Osteoblast (primary cell): ENCODE data around the gene COL6A6. TPM values are rescaled to one million over a fixed set of nuclear protein-coding genes. Genes with fewer than 3 reads are reported as not detected.
A peak's percentile ranks its signal among the peaks of the same experiment; 100 is the strongest.

ENCODE experiments used
- DNase-seq: peaks from one replicate; pipeline ENCODE4 v3.0.0; 2011; ENCODE audit warnings: low spot score, mixed read lengths; ENCODE audit not compliant: insufficient read length; ENCODE audit errors: missing footprints
- H2AFZ ChIP-seq: 2 replicates; pipeline ENCODE4 v1.6.0; 2011; ENCODE audit warnings: mild to moderate bottlenecking, low read length
- H3K27ac ChIP-seq: 2 replicates; pipeline ENCODE4 v1.5.1; 2011; ENCODE audit warnings: mild to moderate bottlenecking, low read depth, low read length, moderate library complexity
- H3K27me3 ChIP-seq: 2 replicates; pipeline ENCODE4 v1.6.0; 2012; ENCODE audit warnings: mild to moderate bottlenecking, control low read depth, inconsistent platforms, low read length, moderate library complexity; ENCODE audit not compliant: insufficient read depth
- H3K36me3 ChIP-seq: 2 replicates; pipeline ENCODE4 v1.5.1; 2011; ENCODE audit warnings: mild to moderate bottlenecking, low read length, control low read depth, moderate library complexity; ENCODE audit not compliant: insufficient read depth
- H3K4me1 ChIP-seq: 2 replicates; pipeline ENCODE4 v1.5.1; 2011; ENCODE audit warnings: mild to moderate bottlenecking, low read length, control low read depth, moderate library complexity; ENCODE audit not compliant: insufficient read depth
- H3K4me2 ChIP-seq: 2 replicates; pipeline ENCODE4 v1.6.0; 2011; ENCODE audit warnings: mild to moderate bottlenecking, low read length; ENCODE audit not compliant: insufficient read depth
- H3K4me3 ChIP-seq: fragments of 200-600 bp; sonication (generic); 3 replicates; pipeline ENCODE4 v1.5.1; 2012; ENCODE audit warnings: mild to moderate bottlenecking, low read length, inconsistent platforms; ENCODE audit not compliant: insufficient read depth
- H3K79me2 ChIP-seq: 2 replicates; pipeline ENCODE4 v1.6.0; 2012; ENCODE audit warnings: mild to moderate bottlenecking, low read length, control low read depth, inconsistent platforms; ENCODE audit not compliant: insufficient read depth
- H3K9me3 ChIP-seq: 2 replicates; pipeline ENCODE4 v1.5.1; 2011; ENCODE audit warnings: low read depth, low read length, control low read depth
- H4K20me1 ChIP-seq: 2 replicates; pipeline ENCODE4 v1.6.0; 2012; ENCODE audit warnings: mild to moderate bottlenecking, low read length, control low read depth; ENCODE audit not compliant: insufficient read depth
- CTCF ChIP-seq: IDR thresholded peaks from 2 replicates; pipeline ENCODE4 v1.5.1; 2011; ENCODE audit warnings: mild to moderate bottlenecking, low read depth, low read length, moderate library complexity; ENCODE audit errors: extremely low read depth
- total RNA-seq: library from RNA; depleted of rRNA; stranded (reverse); fragments of >200 nt; gene quantifications from 2 replicates; pipeline ENCODE4 v1.2.3, GENCODE V29; 2012

The COL6A6 gene
- total RNA-seq, 1 donor = under 0.01 TPM

- H3K36me3 ChIP-seq = no peaks in the 10 kb centered on the region
- peak; percentile 49 for DNase-seq
- H3K4me2 ChIP-seq = no peak overlapping the region
- H3K4me1 ChIP-seq = no peaks in the 10 kb centered on the region
- H3K27ac ChIP-seq = no peak overlapping the region
- H3K9me3 ChIP-seq = no peaks in the 10 kb centered on the region
- no peak overlapping the region for H2AFZ ChIP-seq
- TF ChIP-seq CTCF = no peak
- H3K27me3 ChIP-seq = peaks cover 3% of the 10 kb centered on the region
- no peak overlapping the region for H3K4me3 ChIP-seq
- no peaks in the 10 kb centered on the region for H4K20me1 ChIP-seq
- H3K79me2 ChIP-seq = no peaks in the 10 kb centered on the region
These were observed 2.8 kb downstream of the COL6A6 start for GRCh38 chr3:130519754-130520153.

- H3K36me3 ChIP-seq = no peaks in the 10 kb centered on the region
- H3K79me2 ChIP-seq = no peaks in the 10 kb centered on the region
- no peaks in the 10 kb centered on the region for H4K20me1 ChIP-seq
- DNase-seq = no peak
- H3K27ac ChIP-seq = no peak overlapping the region
- no peaks in the 10 kb centered on the region for H3K27me3 ChIP-seq
- no peak overlapping the region for H3K4me3 ChIP-seq
- H3K4me2 ChIP-seq = no peak overlapping the region
- H3K4me1 ChIP-seq = no peaks in the 10 kb centered on the region
- no peaks in the 10 kb centered on the region for H3K9me3 ChIP-seq
- no peak for TF ChIP-seq CTCF
- no peak overlapping the region for H2AFZ ChIP-seq
These were observed 5.4 kb downstream of the COL6A6 start for GRCh38 chr3:130522399-130522798.

- no peak for DNase-seq
- H3K79me2 ChIP-seq = no peaks in the 10 kb centered on the region
- TF ChIP-seq CTCF = no peak
- no peak overlapping the region for H3K27ac ChIP-seq
- no peak overlapping the region for H2AFZ ChIP-seq
- no peak overlapping the region for H3K4me2 ChIP-seq
- no peaks in the 10 kb centered on the region for H3K9me3 ChIP-seq
- H3K36me3 ChIP-seq = no peaks in the 10 kb centered on the region
- no peaks in the 10 kb centered on the region for H4K20me1 ChIP-seq
- H3K4me3 ChIP-seq = no peak overlapping the region
- no peaks in the 10 kb centered on the region for H3K27me3 ChIP-seq
- H3K4me1 ChIP-seq = no peaks in the 10 kb centered on the region
These were observed 10.4 kb downstream of the COL6A6 start for GRCh38 chr3:130527426-130527825.

- no peaks in the 10 kb centered on the region for H3K9me3 ChIP-seq
- TF ChIP-seq CTCF = no peak
- DNase-seq = no peak
These were observed 11.1 kb downstream of the COL6A6 start for GRCh38 chr3:130528120-130528519.

More at GRCh38 chr3:130528120-130528519, 11.1 kb downstream of the COL6A6 start:
- H3K4me3 ChIP-seq = no peak overlapping the region
- H3K4me1 ChIP-seq = no peaks in the 10 kb centered on the region
- H2AFZ ChIP-seq = no peak overlapping the region
- no peaks in the 10 kb centered on the region for H3K27me3 ChIP-seq
- H3K79me2 ChIP-seq = no peaks in the 10 kb centered on the region
- H3K27ac ChIP-seq = no peak overlapping the region
- no peaks in the 10 kb centered on the region for H4K20me1 ChIP-seq
- no peak overlapping the region for H3K4me2 ChIP-seq
- H3K36me3 ChIP-seq = no peaks in the 10 kb centered on the region
